Colonic mucosa (tissue), 4 donors: ENCODE results near the gene IFT80. TPM values are rescaled to one million over a fixed set of nuclear protein-coding genes. Genes with fewer than 3 reads are reported as not detected.

ENCODE experiments used
- DNase-seq: peaks from one replicate; pipeline ENCODE4 v3.0.0-alpha.2; 2020
- H3K27ac ChIP-seq: fragments of 200-600 bp; one replicate; pipeline ENCODE4 v1.8.0; 2021
- H3K27me3 ChIP-seq: fragments of 200-600 bp; one replicate; pipeline ENCODE4 v1.8.0; 2021
- H3K36me3 ChIP-seq: fragments of 200-600 bp; one replicate; pipeline ENCODE4 v1.8.0; 2021
- H3K4me1 ChIP-seq: fragments of 200-600 bp; one replicate; pipeline ENCODE4 v1.8.0; 2021; ENCODE audit warnings: mild to moderate bottlenecking
- H3K4me3 ChIP-seq: fragments of 200-600 bp; one replicate; pipeline ENCODE4 v1.8.0; 2021
- H3K9ac ChIP-seq, 2 donors: one replicate each; pipeline ENCODE4 v1.7.0; 2013; ENCODE audit warnings: control low read depth in 2 of 2, low read depth in 2 of 2, low read length in 2 of 2
- H3K9me3 ChIP-seq: fragments of 200-600 bp; one replicate; pipeline ENCODE4 v1.8.0; 2021
- CTCF ChIP-seq: fragments of 200-600 bp; IDR thresholded peaks from one replicate; pipeline ENCODE4 v1.8.0; 2022; ENCODE audit warnings: antibody characterized with exemption, mild to moderate bottlenecking
- intact Hi-C: fragments of 100-400 bp; cut with DNase I; formaldehyde crosslinking; loops from one replicate; pipeline ENCODE4 v1.14.1; 2022
- total RNA-seq, 2 donors: library from RNA; stranded (reverse); fragmentation: NEBNext Ultra II Directional in 1 of 2; extraction: Animal tissue kit (Norgen Biotek cat#: 25700) in 1 of 2; gene quantifications; one replicate each; pipeline ENCODE4 v1.2.1, GENCODE V29; 2021
- donor health status: healthy.
- donor health status: DM: no; HTN: no; CAD: no.
- donor health status: DM: no; HTN: no; CAD: no.

Gene IFT80
- total RNA-seq, 2 donors from 2014 or later: 13.1 to 13.8 TPM

GRCh38 chr3:160392798-160393197 is 6.2 kb downstream of the IFT80 start:
- no peak overlapping the region for H3K4me3 ChIP-seq
- H3K4me1 ChIP-seq: no peaks in the 10 kb centered on the region
- TF ChIP-seq CTCF: no peak
- no peak overlapping the region for H3K9ac ChIP-seq
- H3K9me3 ChIP-seq: no peaks in the 10 kb centered on the region
- intact Hi-C loops: no loop called here
- no peaks in the 10 kb centered on the region for H3K27me3 ChIP-seq
- DNase-seq: no peak
- H3K27ac ChIP-seq: no peak overlapping the region
- H3K36me3 ChIP-seq: no peaks in the 10 kb centered on the region

- H3K9me3 ChIP-seq: no peaks in the 10 kb centered on the region
- intact Hi-C loops: no loop called here
- H3K27me3 ChIP-seq: no peaks in the 10 kb centered on the region
- no peak for TF ChIP-seq CTCF
- no peaks in the 10 kb centered on the region for H3K36me3 ChIP-seq
- no peak overlapping the region for H3K9ac ChIP-seq
- H3K4me1 ChIP-seq: no peaks in the 10 kb centered on the region
- H3K27ac ChIP-seq: no peak overlapping the region
- H3K4me3 ChIP-seq: no peak overlapping the region
- no peak for DNase-seq
Measured at GRCh38 chr3:160390565-160391138, 8.4 kb downstream of the IFT80 start.

GRCh38 chr3:160384639-160385318 is 14.2 kb downstream of the IFT80 start:
- Histone ChIP-seq H3K4me1 (no peaks in the 10 kb centered on the region), H3K36me3 (no peaks in the 10 kb centered on the region), H3K27me3 (no peaks in the 10 kb centered on the region), H3K9me3 (no peaks in the 10 kb centered on the region), H3K27ac (no peak overlapping the region), H3K9ac (no peak overlapping the region), H3K4me3 (no peak overlapping the region)
- DNase-seq: no peak
- TF ChIP-seq CTCF: no peak
- intact Hi-C loops: no loop called here

DNA sequence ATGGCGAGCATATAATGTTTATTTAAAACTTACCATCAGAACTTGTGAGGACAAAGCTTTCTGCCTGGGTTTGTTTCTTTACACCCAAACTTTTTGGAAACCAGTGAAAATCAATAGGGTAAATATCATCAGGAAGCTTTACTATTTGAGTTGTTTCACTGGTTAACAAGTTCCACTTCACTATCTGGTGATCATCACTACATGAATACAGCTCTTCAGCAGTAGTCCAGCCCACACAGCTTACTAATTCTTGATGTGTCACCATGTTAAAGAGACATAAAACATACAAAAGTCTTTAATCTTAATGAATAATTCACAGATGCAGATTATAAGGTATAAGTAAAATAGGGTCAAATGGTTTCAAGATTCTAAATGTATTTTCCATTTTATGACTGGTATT is 17.6 kb downstream of the IFT80 start:
- Histone ChIP-seq H3K9ac (no peak overlapping the region), H3K27ac (no peak overlapping the region), H3K4me1 (no peaks in the 10 kb centered on the region), H3K36me3 (no peaks in the 10 kb centered on the region), H3K9me3 (no peaks in the 10 kb centered on the region), H3K27me3 (no peaks in the 10 kb centered on the region), H3K4me3 (no peak overlapping the region)
- intact Hi-C loops: no loop called here
- DNase-seq: no peak
- no peak for TF ChIP-seq CTCF

DNA sequence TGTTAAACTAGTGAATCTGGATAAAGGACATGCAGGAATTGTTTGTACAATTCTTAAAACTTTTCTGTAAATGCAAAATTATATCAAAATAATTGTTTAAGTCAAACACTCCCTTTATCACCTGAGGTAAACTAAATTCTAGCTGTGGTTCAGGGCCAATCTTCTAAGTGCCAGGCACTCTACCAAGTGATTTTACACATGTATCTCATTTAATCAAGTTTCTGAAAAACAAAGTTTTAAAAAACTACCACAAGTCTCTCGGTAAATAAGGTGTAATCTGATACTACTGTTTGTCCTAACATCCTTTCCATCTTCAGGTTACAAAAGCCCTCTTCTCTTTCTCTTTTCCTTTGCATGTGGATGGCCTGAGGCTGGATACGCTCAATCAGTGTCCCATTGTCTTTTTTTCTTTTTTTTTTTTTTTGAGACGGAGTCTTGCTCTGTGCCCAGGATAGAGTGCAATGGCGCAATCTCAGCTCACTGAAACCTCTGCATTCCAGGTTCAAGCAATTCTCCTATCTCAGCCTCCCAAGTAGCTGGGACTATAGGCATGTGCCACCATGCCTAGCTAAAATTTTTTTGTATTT is 19.3 kb downstream of the IFT80 start:
- no peak for TF ChIP-seq CTCF
- H3K27me3 ChIP-seq: no peaks in the 10 kb centered on the region

More for the DNA sequence above, 19.3 kb downstream of the IFT80 start:
- Histone ChIP-seq H3K4me3 (no peak overlapping the region), H3K4me1 (no peaks in the 10 kb centered on the region), H3K9ac (no peak overlapping the region), H3K9me3 (no peaks in the 10 kb centered on the region), H3K27ac (no peak overlapping the region), H3K36me3 (no peaks in the 10 kb centered on the region)
- DNase-seq: no peak
- intact Hi-C loops: no loop called here
